SK-N-MC (cell line): Measurements from ENCODE around the gene XPO4.

ENCODE experiments used
- EZH2 ChIP-seq: fragments of 200-600 bp; sonication (generic); IDR thresholded peaks from one replicate; pipeline ENCODE4 v1.6.1; 2017; ENCODE audit warnings: antibody characterized with exemption
- POLR2AphosphoS5 ChIP-seq: IDR thresholded peaks from 2 replicates; pipeline ENCODE4 v1.6.1; 2012; ENCODE audit warnings: mild to moderate bottlenecking, low read depth, low read length, borderline replicate concordance

GRCh38 chr13:20848944-20849343, 53.6 kb downstream of the XPO4 start:
- TF ChIP-seq POLR2AphosphoS5, result no peak
- TF ChIP-seq EZH2, result no peak
